PFSK-1 (cell line): ENCODE measurements around the gene RRP1.

ENCODE experiments used
- SIN3A ChIP-seq: IDR thresholded peaks from 2 replicates; pipeline ENCODE4 v1.6.1; 2012; ENCODE audit warnings: mild to moderate bottlenecking, low read length, moderate library complexity, borderline replicate concordance; ENCODE audit not compliant: insufficient read depth
- TAF1 ChIP-seq: IDR thresholded peaks from 2 replicates; pipeline ENCODE4 v1.6.1; 2012; ENCODE audit warnings: low read length, control low read depth, borderline replicate concordance; ENCODE audit not compliant: insufficient read depth
- TF ChIP-seq, protein P1 (sequence below), 2 experiments: IDR thresholded peaks; 2 replicates each; pipeline versions ENCODE4 v1.6.1 to v1.8.0; 2011 to 2012; ENCODE audit warnings: low read depth in 2 of 2, low read length in 2 of 2, control low read depth in 1 of 2, inconsistent platforms in 1 of 2, mild to moderate bottlenecking in 1 of 2, moderate library complexity in 1 of 2; ENCODE audit not compliant: insufficient read depth in 1 of 2

DNA sequence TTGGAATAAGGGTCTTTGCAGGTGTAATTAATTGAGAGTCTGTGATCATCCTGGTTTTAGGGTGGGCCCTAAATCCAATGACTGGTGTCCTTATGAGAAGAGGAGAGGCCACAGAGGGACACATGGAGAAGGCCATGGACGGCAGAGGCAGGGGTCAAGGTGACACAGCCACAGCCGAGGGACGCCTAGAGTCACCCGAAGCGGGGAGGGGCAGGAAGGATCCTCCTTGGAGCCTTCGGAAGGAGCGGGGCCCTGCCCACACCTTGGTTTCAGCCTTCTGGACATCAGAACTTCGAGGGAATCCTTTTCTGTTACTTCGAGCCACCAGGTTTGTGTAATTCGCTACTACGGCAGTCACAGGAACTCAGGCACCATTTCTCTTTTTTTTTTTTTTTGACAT, 31.1 kb downstream of the RRP1 start:
- no peak for TF ChIP-seq TAF1
- TF ChIP-seq, protein P1, sequence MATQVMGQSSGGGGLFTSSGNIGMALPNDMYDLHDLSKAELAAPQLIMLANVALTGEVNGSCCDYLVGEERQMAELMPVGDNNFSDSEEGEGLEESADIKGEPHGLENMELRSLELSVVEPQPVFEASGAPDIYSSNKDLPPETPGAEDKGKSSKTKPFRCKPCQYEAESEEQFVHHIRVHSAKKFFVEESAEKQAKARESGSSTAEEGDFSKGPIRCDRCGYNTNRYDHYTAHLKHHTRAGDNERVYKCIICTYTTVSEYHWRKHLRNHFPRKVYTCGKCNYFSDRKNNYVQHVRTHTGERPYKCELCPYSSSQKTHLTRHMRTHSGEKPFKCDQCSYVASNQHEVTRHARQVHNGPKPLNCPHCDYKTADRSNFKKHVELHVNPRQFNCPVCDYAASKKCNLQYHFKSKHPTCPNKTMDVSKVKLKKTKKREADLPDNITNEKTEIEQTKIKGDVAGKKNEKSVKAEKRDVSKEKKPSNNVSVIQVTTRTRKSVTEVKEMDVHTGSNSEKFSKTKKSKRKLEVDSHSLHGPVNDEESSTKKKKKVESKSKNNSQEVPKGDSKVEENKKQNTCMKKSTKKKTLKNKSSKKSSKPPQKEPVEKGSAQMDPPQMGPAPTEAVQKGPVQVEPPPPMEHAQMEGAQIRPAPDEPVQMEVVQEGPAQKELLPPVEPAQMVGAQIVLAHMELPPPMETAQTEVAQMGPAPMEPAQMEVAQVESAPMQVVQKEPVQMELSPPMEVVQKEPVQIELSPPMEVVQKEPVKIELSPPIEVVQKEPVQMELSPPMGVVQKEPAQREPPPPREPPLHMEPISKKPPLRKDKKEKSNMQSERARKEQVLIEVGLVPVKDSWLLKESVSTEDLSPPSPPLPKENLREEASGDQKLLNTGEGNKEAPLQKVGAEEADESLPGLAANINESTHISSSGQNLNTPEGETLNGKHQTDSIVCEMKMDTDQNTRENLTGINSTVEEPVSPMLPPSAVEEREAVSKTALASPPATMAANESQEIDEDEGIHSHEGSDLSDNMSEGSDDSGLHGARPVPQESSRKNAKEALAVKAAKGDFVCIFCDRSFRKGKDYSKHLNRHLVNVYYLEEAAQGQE (IDR thresholded peaks at IDR 0.05; ENCODE audit: insufficient read depth in 1 of 2, low read depth in 2 of 2, low read length in 2 of 2): no peak
- no peak for TF ChIP-seq SIN3A
